Anterior cingulate cortex (tissue), 58 donors: ENCODE data around the gene TMEM42.
"Not testable (repeated sequence)": the region's sequence is repeated elsewhere in the genome, so short reads cannot be mapped to it uniquely, and the experiment has no call there.

ENCODE experiments used
- DNase-seq, 58 donors: peaks; one replicate each; lab custom pipeline; 2025; lab: John Stamatoyannopoulos, UW

The TMEM42 gene

GRCh38 chr3:44861412-44862225 lies at the start of gene TMEM42:
TSS of gene TMEM42 (plus strand) at chr3:44861912. CDS start at chr3:44861925, 13 bp downstream.
- DNase-seq, result peak; percentile 43 to 94 (median 87)

- no peak for DNase-seq
Measured at GRCh38 chr3:44814751-44815150, 47.0 kb upstream of the TMEM42 start.

GRCh38 chr3:44816334-44816733 lies 45.4 kb upstream of the TMEM42 start:
- DNase-seq, result not testable (repeated sequence)

GRCh38 chr3:44821206-44821605 lies 40.5 kb upstream of the TMEM42 start:
- not testable (repeated sequence) for DNase-seq

GRCh38 chr3:44825264-44825925 lies 36.3 kb upstream of the TMEM42 start:
- DNase-seq, result no peak

GRCh38 chr3:44827196-44827595 lies 34.5 kb upstream of the TMEM42 start:
- no peak for DNase-seq

GRCh38 chr3:44831232-44831631 lies 30.5 kb upstream of the TMEM42 start:
- no peak for DNase-seq

GRCh38 chr3:44832032-44832431 lies 29.7 kb upstream of the TMEM42 start:
- no peak for DNase-seq

GRCh38 chr3:44832965-44833364 lies 28.7 kb upstream of the TMEM42 start:
- DNase-seq, result no peak

GRCh38 chr3:44833394-44833793 lies 28.3 kb upstream of the TMEM42 start:
- no peak for DNase-seq

GRCh38 chr3:44835684-44836083 lies 26.0 kb upstream of the TMEM42 start:
- no peak for DNase-seq

GRCh38 chr3:44842376-44842775 lies 19.3 kb upstream of the TMEM42 start:
- no peak for DNase-seq

GRCh38 chr3:44845528-44846520 lies 15.9 kb upstream of the TMEM42 start:
- DNase-seq, result peak in 4 of 58 donors; percentile 3 to 30 (median 22)

GRCh38 chr3:44848634-44849033 lies 13.1 kb upstream of the TMEM42 start:
- no peak for DNase-seq

GRCh38 chr3:44856663-44857062 lies 5.0 kb upstream of the TMEM42 start:
- DNase-seq, result not testable (repeated sequence)

GRCh38 chr3:44860117-44860516 lies 1.6 kb upstream of the TMEM42 start:
- DNase-seq, result no peak

- DNase-seq, result peak in 5 of 58 donors; percentile 32 to 51 (median 50)
Measured at GRCh38 chr3:44862226-44862637, 520 bp downstream of the TMEM42 start.

- no peak for DNase-seq
Measured at GRCh38 chr3:44865272-44866035, 3.7 kb downstream of the TMEM42 start.

GRCh38 chr3:44867421-44868111 lies 5.9 kb downstream of the TMEM42 start:
- DNase-seq, result no peak
